Ovary (tissue), 3 donors: ENCODE data around the gene FRMD4A.

Experiments used
- POLR2A ChIP-seq: fragments of 450-650 bp; IDR thresholded peaks from one replicate; pipeline ENCODE4 v1.6.1; 2017; ENCODE audit warnings: antibody characterized with exemption, mild to moderate bottlenecking, moderate library complexity
- TF ChIP-seq, protein P1 (sequence below), 3 donors: fragments of 450-650 bp in 2 of 3; fragments of 200-600 bp in 1 of 3; IDR thresholded peaks; one replicate each; pipeline versions ENCODE4 v1.5.1 to v1.8.0; 2016 to 2022; ENCODE audit warnings: antibody characterized with exemption in 3 of 3, mild to moderate bottlenecking in 1 of 3
- donor health status: DM: no; HTN: no; CAD: no.

DNA sequence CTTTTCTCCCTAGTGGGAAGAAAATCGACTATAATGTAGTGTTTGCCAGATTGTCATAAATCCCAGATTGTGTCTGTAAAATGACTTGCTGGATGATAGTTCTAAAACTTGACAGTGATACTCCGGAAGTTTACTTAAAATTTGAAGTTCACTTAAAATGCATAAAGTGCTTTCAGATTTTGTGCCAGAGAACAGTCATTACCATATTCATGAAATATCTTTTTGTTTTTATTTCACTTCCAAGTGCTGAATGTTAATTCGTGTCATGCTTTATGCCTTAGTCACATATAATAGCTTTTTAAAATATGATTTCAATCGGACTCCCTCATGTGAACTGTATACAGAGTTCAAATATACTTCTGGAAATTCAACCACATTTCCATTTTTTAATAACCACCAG lies 713.6 kb downstream of the FRMD4A start:
- TF ChIP-seq, protein P1, sequence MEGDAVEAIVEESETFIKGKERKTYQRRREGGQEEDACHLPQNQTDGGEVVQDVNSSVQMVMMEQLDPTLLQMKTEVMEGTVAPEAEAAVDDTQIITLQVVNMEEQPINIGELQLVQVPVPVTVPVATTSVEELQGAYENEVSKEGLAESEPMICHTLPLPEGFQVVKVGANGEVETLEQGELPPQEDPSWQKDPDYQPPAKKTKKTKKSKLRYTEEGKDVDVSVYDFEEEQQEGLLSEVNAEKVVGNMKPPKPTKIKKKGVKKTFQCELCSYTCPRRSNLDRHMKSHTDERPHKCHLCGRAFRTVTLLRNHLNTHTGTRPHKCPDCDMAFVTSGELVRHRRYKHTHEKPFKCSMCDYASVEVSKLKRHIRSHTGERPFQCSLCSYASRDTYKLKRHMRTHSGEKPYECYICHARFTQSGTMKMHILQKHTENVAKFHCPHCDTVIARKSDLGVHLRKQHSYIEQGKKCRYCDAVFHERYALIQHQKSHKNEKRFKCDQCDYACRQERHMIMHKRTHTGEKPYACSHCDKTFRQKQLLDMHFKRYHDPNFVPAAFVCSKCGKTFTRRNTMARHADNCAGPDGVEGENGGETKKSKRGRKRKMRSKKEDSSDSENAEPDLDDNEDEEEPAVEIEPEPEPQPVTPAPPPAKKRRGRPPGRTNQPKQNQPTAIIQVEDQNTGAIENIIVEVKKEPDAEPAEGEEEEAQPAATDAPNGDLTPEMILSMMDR (IDR thresholded peaks at IDR 0.05), result no peak
- TF ChIP-seq POLR2A, result no peak
